GM21825 (cell line): ENCODE data around the gene OPHN1.

ENCODE experiments used
- ATAC-seq: cut with Tn5 transposase; IDR thresholded peaks from one replicate; pipeline ENCODE4 v1.9.1; 2021; ENCODE audit warnings: mild to moderate bottlenecking, moderate library complexity; ENCODE audit not compliant: unreplicated experiment

The OPHN1 gene, protein sequence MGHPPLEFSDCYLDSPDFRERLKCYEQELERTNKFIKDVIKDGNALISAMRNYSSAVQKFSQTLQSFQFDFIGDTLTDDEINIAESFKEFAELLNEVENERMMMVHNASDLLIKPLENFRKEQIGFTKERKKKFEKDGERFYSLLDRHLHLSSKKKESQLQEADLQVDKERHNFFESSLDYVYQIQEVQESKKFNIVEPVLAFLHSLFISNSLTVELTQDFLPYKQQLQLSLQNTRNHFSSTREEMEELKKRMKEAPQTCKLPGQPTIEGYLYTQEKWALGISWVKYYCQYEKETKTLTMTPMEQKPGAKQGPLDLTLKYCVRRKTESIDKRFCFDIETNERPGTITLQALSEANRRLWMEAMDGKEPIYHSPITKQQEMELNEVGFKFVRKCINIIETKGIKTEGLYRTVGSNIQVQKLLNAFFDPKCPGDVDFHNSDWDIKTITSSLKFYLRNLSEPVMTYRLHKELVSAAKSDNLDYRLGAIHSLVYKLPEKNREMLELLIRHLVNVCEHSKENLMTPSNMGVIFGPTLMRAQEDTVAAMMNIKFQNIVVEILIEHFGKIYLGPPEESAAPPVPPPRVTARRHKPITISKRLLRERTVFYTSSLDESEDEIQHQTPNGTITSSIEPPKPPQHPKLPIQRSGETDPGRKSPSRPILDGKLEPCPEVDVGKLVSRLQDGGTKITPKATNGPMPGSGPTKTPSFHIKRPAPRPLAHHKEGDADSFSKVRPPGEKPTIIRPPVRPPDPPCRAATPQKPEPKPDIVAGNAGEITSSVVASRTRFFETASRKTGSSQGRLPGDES

DNA sequence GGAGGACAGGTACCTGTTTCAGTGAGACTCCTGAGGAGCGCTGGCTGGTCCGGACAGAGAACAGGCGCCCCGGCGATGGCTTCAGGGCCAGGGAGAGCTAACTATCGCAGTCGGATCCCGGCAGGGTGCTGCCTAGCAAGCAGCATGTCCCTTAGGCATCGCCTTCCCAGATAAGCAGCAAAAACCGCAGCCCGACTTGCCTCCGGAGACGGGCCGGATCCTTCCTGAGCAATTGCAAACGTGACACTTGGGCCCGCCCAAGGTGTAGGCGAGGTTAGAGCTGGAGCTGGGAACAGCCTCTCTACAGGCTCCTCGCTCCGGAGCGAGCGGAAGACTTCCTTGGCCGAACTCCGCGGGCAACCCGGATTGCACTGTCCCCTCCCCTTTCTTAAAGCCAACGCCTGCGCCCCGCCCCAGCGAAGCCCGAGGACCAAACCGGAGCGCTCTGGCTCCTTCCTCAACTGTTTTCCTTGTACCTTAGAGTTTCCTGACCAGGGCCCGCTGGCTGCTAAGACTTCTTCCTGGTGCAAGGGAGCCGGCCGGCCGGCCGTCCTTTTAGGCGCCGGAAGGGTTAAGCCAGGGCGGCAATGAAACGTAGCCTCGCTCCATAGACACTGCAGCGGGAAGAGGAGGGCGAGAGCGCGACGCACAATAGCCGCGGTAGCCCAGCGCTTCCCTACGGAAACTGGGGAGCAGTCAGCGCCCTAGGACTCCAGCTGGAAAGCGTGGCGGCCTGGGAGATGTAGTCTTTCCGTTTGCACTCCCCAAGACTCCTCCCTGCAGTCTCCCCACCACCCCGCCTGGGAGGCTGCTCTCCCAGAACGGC lies at the start of gene OPHN1:
Gene OPHN1 (minus strand): TSS at position 341 of the 826 bp plus-strand sequence. CDS start 475 bp downstream, outside the sequence.
- no peak for ATAC-seq

DNA sequence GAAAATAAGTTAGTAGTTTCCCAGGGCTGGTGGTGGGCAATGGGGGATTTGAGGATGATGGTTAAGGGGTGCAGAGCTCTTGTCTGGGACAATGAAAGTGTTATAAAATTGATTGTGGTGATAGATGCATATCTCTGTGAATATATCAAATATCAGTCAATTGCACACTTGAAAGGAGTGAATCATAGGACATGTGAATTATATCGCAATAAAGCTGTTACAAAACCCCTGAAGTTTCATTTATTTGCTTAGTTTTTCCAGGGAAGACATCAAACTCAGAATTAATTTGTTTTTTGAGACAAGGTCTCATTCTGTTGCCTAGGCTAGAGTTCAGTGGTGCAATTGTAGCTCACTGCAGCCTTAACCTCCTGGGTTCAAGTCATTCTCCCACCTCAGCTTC lies 47.7 kb upstream of the OPHN1 start:
- no peak for ATAC-seq

DNA sequence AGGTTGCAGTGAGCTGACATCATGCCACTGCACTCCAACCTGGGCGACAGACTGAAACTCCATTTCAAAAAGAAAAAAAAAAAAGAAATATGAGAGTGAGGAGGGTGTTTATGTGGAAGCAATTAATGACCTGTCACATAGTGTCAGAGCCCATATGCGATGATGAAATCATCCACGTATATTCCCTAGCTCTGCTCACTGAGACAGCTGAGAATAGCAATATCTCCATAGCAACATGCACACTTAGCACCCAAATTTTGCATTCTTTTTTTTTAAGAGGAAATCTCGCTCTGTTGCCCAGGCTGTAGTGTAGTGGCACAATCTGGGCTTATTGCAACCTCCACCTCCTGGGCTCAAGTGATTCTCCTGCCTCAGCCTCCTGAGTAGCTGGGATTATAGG lies 31.5 kb upstream of the OPHN1 start:
- no peak for ATAC-seq

DNA sequence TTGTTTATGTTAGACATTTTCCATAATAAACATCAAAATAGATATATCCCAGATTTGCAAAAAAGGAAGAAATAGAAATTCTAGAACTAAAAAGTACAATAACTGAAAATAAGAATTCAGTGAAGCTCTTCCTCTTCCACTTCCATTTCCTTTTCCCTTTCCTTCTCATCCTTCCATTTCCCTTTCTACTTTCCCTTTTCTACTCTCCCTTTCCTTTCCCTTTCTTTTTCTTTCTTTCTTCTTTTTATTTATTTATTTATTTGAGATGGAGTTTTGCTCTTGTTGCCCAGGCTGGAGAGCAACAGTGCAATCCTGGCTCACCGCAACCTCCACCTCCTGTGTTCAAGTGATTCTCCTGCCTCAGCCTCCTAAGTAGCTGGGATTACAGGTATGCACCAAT lies 30.6 kb upstream of the OPHN1 start:
- no peak for ATAC-seq

DNA sequence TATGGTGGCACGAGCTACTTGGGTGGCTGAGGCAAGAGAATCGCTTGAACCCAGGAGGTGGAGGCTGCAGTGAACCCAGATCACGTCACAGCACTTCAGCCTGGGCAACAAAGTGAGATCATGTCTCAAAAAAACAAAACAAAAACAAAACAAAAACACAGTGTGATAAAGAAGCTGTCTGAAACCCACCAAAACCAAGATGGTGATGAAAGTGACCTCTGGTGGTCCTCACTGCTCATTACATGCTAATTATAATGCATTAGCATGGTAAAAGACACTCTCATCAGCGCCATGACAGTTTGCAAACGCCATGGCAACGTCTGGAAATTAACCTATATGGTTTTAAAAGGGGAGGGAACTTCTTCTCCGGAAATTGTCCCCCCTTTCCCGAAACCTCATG lies 29.4 kb upstream of the OPHN1 start:
- ATAC-seq, result no peak

DNA sequence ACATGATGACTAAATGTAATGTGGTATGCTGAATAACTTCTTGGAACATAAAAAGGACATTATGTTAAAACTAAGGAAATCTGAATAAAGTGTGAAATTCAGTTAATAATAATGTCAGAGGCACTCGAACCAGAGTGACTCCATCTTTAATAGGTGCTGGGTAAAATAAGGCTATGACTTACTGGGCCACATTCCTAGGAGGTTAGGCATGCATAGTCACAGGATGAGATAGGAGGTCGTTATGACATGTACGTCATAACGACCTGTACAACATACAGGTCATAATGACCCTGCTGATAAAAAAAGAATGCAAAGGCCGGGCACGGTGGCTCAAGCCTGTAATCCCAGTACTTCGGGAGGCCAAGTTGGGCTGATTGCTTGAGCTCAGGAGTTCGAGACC lies 28.9 kb upstream of the OPHN1 start:
- ATAC-seq, result no peak

DNA sequence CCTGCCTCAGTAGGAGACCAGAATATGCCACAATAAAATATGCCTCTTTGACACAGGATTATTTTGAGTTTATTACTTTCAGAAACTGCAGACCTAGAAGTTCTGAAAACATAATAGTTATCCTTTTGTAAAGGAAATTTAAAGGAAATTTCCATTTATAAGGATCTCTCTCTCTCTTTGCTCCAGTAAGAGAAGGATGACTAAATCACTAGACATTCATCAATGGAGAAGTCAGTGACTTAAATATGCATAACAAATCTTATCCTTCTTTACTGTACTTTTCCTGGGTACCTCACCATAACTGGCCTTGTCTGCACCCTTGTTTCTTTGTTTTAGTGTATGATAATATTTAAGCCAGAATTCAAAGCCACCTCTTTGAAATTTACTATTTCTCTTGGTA lies 28.3 kb upstream of the OPHN1 start:
- ATAC-seq, result no peak

DNA sequence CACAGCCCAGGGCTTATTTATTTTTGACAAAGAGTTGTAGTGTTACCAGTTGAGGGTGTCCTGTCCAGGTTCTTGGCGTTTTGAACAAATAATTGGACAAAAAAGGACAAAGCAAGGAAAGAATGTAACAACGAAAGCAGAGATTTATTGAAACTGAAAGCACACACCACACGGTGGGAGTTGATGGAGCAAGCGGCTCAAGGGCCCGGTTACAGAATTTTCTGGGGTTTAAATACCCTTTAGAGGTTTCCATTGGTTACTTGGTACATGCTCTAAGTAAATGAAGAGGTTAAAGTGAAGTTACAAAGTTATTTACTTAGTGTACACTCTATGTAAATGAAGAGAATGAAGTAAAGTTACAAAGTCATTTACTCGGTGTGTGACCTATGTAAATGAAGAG lies 27.8 kb upstream of the OPHN1 start:
- ATAC-seq, result no peak

DNA sequence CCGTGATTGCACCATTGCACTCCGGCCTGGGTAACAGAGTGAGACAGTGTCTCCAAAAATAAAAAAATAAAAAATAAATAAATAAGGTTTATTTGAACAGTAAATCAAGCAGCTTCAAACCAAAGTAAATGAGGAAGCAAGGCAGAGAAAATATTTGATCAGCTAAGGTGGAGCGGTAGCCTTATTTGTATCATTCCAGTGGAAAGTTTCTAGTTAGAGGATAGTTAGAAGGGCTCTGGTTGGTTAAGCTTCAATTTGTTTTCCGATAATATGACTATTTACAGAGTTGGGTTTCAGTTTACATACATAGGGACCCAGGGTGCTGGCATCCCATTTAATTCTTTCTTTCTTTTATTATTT lies 21.8 kb upstream of the OPHN1 start:
- ATAC-seq, result no peak

DNA sequence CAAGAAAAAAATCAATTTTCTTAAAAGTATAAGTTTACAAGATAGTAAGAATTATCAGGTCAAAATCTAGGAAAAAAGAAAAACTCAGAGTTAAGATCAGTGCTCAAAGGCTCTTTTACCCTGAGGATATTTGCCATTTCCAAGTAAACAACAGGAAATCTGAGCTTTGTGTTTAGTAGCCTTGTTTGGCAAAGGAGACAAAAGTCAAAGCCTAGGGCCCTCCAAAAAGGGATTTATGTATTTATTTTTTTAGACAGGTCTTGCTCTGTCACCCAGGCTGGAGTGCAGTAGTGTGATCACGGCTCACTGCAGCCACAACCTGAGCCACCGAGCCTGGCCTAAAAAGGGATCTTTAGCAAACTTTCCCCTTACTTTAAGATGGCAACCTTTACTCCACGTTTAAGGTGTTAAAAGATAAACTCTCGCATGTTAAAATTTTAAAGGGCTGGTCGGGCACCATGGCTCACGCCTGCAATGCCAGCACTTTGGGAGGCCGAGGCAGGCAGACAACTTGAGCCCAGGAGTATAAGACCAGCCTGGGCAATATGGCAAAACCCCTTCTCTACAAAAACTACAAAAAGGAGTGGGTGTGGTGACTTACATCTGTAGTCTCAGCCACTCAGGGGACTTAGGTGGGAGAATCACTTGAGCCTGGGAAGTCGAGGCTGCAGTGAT lies 21.3 kb upstream of the OPHN1 start:
- no peak for ATAC-seq

DNA sequence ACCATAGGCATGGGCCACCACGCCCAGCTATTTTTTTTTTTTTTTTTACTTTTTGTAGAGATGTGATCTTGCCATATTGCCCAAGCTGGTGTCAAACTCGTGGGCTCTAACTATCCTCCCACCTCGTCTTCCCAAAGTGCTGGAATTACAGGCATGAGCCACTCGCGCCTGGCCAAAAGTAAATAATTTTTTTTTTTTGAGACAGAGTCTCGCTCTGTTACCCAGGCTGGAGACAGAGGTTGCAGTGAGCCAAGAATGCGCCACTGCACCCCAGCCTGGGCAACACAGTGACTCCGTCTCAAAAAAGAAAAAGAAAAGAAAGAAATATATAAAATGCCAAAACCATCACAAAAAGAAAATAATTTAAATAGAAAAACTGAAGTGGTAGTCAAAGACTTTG lies 18.4 kb upstream of the OPHN1 start:
- ATAC-seq, result no peak

DNA sequence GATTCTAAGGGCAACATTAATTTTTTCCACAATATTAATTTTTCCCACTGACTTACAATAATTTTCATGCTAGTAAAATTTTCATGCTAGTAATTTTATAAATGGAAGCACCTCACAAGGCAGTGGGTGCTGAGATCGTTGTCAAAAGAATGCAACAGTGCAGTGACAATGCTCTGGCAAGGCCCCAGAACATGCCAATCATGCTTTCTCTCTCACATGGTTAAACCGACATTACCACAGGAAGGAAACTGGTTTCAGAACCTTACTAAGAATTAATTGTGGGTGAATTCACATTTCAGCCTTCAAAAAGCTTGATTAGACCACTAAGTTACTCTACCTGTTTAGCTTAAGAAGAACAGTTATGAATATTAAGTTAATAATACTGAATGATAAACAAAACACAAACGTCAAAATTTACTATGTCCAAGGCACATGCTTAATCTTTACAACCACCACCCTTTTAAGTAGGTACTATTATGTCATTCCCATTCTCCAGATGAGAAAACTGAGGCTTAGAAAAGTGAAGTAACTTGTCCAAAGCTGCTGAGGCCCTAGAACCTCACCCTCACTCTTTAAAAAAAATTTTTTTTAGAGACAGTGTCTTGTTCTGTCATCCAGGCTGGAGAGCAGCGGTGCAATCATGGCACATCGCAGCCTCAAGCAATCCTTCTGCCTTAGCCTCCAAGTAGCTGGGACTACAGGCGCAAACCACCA lies 10.0 kb upstream of the OPHN1 start:
- peak; percentile 60 for ATAC-seq

DNA sequence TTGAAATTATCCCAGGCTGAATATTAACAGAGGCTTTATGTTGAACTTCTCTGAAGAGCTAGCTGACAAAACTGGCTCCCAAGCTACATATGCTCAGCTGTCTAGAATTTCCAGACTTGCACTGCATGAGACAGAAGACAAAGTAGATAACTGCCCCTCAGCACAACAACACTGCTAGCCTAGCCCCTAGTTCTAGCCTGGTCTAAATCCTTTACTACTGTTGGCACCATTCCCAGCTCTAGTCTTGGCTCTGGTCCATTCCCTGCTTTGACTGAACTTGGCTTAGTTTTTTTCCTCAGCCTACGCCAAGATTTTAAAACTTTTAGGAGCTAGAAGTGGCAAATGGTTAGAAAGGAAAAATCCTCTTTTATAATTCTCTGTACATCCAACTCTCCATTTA lies 7.6 kb upstream of the OPHN1 start:
- no peak for ATAC-seq

DNA sequence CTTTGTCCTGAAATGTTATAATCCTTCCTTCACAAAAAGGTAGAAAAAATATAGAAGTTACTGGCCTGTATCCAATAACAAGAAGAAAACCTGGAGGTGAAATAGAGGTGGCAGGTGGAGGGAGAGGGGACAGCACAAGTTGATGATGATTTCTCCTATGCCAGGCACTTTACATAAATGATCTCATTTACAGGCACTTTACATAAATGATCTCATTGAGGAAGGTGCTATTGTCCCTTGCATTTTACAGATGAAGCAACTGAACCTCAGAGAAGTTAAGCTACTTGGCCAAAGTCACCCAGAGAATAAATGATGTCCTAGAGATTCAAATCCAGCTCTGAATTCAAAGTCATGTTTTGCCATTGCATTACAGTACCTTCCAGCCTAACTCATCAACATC lies 7.1 kb upstream of the OPHN1 start:
- ATAC-seq, result no peak

DNA sequence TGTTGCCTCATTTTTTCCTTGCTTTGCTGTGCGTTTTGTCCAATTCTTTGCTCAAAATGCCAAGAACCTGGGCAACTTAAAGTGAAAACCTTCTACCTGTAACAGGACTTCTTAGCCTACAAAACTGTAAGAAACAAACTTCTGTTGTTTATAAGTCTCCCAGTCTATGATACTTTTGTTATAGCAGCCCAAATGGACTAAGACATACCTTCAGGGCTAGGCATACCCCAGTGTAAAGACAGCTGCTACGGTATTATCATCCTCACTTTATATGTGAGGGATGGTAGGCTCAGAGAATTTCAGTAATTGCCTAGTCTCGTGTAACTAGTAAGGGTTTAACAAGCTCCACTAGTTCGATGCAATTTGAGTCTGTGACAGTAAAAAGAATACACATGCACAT lies 6.0 kb upstream of the OPHN1 start:
- ATAC-seq, result no peak

DNA sequence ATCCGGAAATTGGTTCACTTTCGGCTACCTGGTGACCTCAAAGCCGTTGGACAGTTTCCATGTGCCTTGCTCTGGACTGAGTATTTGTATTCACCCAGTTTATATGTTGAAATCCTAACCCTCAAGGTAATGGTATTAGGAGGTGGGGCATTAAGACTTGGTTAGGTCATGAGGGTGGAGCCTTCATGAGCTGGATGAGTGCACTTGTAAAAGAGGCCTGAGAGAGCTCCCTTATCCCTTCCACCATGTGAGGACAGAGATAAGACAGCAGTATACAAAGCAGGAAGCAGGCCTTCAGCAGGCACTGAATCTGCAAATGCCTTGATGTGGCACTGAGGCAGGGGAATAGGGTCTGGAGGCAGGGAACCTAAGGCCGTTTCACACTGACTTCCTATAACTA lies 5.3 kb upstream of the OPHN1 start:
- no peak for ATAC-seq

DNA sequence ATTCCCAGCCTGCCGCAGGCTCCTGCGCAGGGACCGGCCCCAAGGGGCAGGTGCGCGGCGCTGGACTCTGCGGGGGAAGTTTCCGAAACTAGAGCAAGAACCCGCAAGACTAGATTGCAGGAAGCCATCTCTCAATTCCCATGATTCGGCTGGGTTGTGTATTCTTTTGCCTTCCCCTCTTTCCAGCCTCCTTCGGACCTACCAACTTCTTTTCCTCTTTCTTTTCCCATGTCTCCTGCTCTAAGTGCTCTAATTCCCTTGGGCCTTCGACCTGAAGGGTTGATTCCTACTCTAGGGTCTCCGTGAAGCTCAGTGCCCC lies 645 bp upstream of the OPHN1 start:
- ATAC-seq, result no peak

DNA sequence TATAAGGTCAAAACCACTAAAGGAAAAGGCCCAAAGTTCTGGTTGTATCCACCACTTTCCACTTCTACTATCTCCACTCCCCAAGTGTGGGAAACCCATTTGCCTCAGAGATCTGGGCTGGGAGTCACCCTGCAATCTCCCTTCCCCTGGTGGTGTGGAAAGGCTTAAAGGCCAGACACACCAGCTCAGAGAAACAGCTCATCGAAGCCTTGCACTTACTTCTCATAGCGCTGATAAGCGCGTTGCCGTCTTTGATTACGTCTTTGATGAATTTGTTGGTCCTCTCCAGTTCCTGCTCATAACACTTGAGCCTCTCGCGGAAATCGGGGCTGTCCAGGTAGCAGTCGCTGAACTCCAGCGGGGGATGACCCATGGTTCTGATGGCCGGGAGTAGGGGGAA lies 647 bp downstream of the OPHN1 start:
- ATAC-seq, result no peak

DNA sequence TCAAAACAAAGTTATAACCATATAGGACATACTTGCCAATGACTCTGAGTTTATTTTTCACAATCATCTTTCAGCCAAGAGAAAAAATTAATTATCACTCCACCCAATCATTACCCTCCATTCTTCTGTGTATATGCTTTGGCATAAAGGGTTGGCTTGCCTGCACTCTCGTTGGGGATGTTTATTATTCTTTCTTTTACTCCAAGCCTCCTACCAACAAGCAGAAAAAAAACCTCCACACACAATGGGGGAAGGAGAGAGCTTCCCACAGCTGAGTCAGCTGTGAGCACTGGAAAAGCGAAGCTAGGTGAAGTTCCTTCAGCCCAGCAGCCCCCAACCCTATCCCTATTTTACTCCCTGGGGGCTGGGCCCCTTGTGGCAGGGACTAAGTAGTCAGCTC lies 1.5 kb downstream of the OPHN1 start:
- no peak for ATAC-seq

DNA sequence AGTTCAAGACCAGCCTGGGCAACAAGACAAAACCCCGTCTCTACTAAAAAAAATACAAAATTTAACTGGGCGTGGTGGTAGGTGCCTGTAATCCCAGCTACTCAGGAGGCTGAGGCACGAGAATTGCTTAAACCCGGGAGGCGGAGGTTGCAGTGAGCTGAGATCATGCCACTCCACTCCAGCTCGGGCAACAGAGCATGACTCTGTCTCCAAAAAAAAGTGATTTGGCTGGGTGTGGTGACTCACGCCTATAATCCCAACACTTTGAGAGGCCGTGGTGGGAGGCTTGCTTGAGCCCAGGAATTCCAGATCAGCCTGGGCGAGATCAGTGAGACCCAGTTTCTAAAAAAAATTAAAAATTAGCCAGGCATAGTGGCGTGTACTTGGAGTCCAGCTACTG lies 4.1 kb downstream of the OPHN1 start:
- ATAC-seq, result no peak

DNA sequence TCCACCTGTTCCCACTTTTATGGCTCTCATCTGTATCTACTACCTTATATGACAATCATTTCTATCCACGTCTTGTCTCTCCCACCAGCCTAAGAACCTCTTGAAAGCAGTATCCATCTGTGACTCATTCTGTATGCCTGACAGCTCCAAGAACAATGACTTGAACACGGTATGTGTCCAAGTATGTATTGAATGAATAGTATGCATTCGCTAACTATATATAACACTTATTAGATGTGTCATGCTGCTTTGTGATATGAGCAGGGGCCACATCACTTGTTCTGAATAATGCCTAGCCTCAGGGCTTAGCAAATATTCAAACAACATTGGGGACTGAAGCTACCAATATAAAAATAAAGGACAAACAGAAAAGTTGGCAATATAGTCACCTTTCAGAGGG lies 4.9 kb downstream of the OPHN1 start:
- ATAC-seq, result no peak
